Activated CD8-positive, alpha-beta memory T cell treated with anti-CD3 and anti-CD28 coated beads, Interleukin-2, amount 10 ng/mL, durations not matched to agents 7 days and 5 days (primary cell): ENCODE measurements around the gene KIAA1143. TPM values are rescaled to one million over a fixed set of nuclear protein-coding genes. Genes with fewer than 3 reads are reported as not detected.

Source experiments
- ATAC-seq: fragments of 150-1000 bp; cut with Tn5 transposase; one replicate; pipeline ENCODE4 v1.10.0; 2021; ENCODE audit warnings: moderate library complexity
- CTCF ChIA-PET: fragments of 350-600 bp; sonication (Branson Sonifier 250); formaldehyde crosslinking; loops from one replicate; lab custom pipeline; 2021; ENCODE audit warnings: antibody characterized with exemption; lab: Charles Lee
- DNase-seq: peaks from one replicate; pipeline ENCODE4 v3.0.0-alpha.2; 2020
- H3K27ac Mint-ChIP-seq: one replicate; pipeline ENCODE4 v1.8.0; 2021; ENCODE audit warnings: mild to moderate bottlenecking, mixed read lengths
- H3K27me3 Mint-ChIP-seq: one replicate; pipeline ENCODE4 v1.8.0; 2021; ENCODE audit warnings: mixed read lengths
- H3K36me3 Mint-ChIP-seq: one replicate; pipeline ENCODE4 v1.8.0; 2021; ENCODE audit warnings: mild to moderate bottlenecking, mixed read lengths
- H3K4me1 Mint-ChIP-seq: one replicate; pipeline ENCODE4 v1.8.0; 2021; ENCODE audit warnings: mixed read lengths
- H3K4me3 Mint-ChIP-seq: one replicate; pipeline ENCODE4 v1.8.0; 2021; ENCODE audit warnings: mild to moderate bottlenecking, moderate library complexity, mixed read lengths
- H3K9me3 Mint-ChIP-seq: one replicate; pipeline ENCODE4 v1.8.0; 2022; ENCODE audit warnings: low read depth, mixed read lengths
- total RNA-seq, 2 experiments: library from RNA; stranded (reverse); gene quantifications; one replicate each; pipeline ENCODE4 v1.2.3, GENCODE V29; 2021

Gene KIAA1143
- total RNA-seq, 2 experiments from 2014 or later = 22.3 to 32.8 TPM

GRCh38 chr3:44729384-44729910, 32.0 kb downstream of the KIAA1143 start, which contains the start of gene ZNF501:
TSS of gene ZNF501 (plus strand) at chr3:44729635. CDS start at chr3:44734422, 4,787 bp downstream.
- CTCF ChIA-PET = interaction anchor here (0.8 to 1.1 kb wide), 3 partner anchors 15 to 105 kb away, joined by 3 to 4 read pairs (median 3); partner anchors contain the start of genes KIAA1143, KIF15 and ZNF197
- DNase-seq (peak; percentile 90), ATAC-seq (peak; percentile 96)
- no peaks in the 10 kb centered on the region for H3K27me3 Mint-ChIP-seq
- peaks cover 65% of the 10 kb centered on the region for H3K36me3 Mint-ChIP-seq
- peak within 1 kb of the TSS; percentile 82 for H3K4me3 Mint-ChIP-seq
- peaks cover 14% of the 10 kb centered on the region for H3K4me1 Mint-ChIP-seq
- H3K27ac Mint-ChIP-seq = peak within 1 kb of the TSS; percentile 82
- H3K9me3 Mint-ChIP-seq = peaks cover 46% of the 10 kb centered on the region

GRCh38 chr3:44722103-44722401, 39.4 kb downstream of the KIAA1143 start:
- Mint-ChIP-seq H3K27ac (no peak overlapping the region), H3K27me3 (no peaks in the 10 kb centered on the region), H3K4me1 (no peaks in the 10 kb centered on the region), H3K4me3 (no peak overlapping the region), H3K9me3 (peaks cover 55% of the 10 kb centered on the region), H3K36me3 (peaks cover 51% of the 10 kb centered on the region)
- ATAC-seq (no peak), DNase-seq (no peak)
- CTCF ChIA-PET = no interaction called here

- Mint-ChIP-seq H3K9me3 (peaks cover 58% of the 10 kb centered on the region), H3K36me3 (peaks cover 56% of the 10 kb centered on the region), H3K4me3 (no peak overlapping the region), H3K27ac (no peak overlapping the region), H3K4me1 (no peaks in the 10 kb centered on the region), H3K27me3 (no peaks in the 10 kb centered on the region)
- CTCF ChIA-PET = no interaction called here
- ATAC-seq (no peak), DNase-seq (no peak)
Measured at GRCh38 chr3:44721231-44722102, 40.0 kb downstream of the KIAA1143 start.

DNA sequence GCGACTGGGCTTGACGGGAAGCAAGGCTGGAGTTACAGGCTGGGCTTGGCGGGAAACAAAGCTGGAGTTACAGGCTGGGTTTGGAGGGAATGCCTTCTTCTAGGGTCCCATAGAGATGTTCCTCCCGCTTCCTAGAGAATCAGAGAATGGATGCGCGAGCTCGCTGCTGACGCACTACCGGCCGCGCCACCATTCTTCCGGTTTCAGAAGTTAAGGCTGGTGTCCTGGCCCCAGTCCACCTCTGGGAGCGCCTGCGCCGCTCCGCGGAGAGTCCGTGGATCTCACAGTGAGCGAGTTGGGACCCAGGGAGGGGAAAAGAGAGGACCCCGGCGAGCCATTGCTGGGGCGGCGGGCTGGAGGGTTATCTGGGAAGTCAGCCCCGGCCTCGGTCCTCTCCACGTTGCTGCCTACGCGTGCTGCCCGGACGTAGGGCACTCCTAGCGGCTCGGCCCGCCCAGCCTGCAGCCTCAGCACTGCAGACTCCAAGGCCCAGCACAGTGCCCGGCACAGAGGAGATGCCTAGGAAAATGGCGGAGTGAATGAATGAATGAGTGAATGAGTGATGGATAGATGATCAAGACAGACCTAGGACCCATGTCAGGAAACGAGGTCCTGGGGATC, 48.9 kb downstream of the KIAA1143 start, which contains the start of gene ZNF502:
Gene ZNF502 (plus strand): TSS at position 206 of the 621 bp plus-strand sequence. CDS start 7,602 bp downstream, outside the sequence.
- peaks cover 7% of the 10 kb centered on the region for H3K27me3 Mint-ChIP-seq
- CTCF ChIA-PET = interaction anchor here (0.9 kb wide), 1 partner anchor 10 kb away, joined by 3 read pairs; no protein-coding TSS in a partner anchor
- H3K27ac Mint-ChIP-seq = peak within 1 kb of the TSS; percentile 60
- peaks cover 12% of the 10 kb centered on the region for H3K4me1 Mint-ChIP-seq
- H3K9me3 Mint-ChIP-seq = peaks cover 37% of the 10 kb centered on the region
- peak; percentile 62 for DNase-seq
- peaks cover 33% of the 10 kb centered on the region for H3K36me3 Mint-ChIP-seq
- H3K4me3 Mint-ChIP-seq = peak within 1 kb of the TSS; percentile 76
- ATAC-seq = peak; percentile 39

Other genes starting within 250 kb of the KIAA1143 start
- gene ZKSCAN7, start 206.4 kb downstream of the KIAA1143 start, total RNA-seq = 1 to 10 TPM; 1.9 to 2.4 TPM
- under 1 TPM; 0.18 to 0.30 TPM for gene ZNF660, start 176.7 kb downstream of the KIAA1143 start, total RNA-seq
- gene ZNF197, start 136.6 kb downstream of the KIAA1143 start, total RNA-seq = 10 to 100 TPM; 12.7 to 13.8 TPM
- 1 to 10 TPM; 4.8 to 6.2 TPM for gene ZNF35, start 112.9 kb downstream of the KIAA1143 start, total RNA-seq
- gene ZNF502, start 49.0 kb downstream of the KIAA1143 start, total RNA-seq = 1 to 10 TPM; 1.1 to 1.3 TPM
- gene ZNF501, start 32.0 kb downstream of the KIAA1143 start, total RNA-seq = 1 to 10 TPM; 1.1 to 2.5 TPM
- gene KIF15, start 175 bp upstream of the KIAA1143 start, total RNA-seq = 10 to 100 TPM; 48.7 to 60.6 TPM
- gene TMEM42, start 100.3 kb upstream of the KIAA1143 start, total RNA-seq = 1 to 10 TPM; 8.0 to 8.6 TPM
- gene TGM4, start 113.0 kb upstream of the KIAA1143 start, total RNA-seq = not detected
- 10 to 100 TPM; 54.0 to 54.9 TPM for gene ZDHHC3, start 214.6 kb upstream of the KIAA1143 start, total RNA-seq
- 10 to 100 TPM; 51.3 to 66.1 TPM for gene EXOSC7, start 214.6 kb upstream of the KIAA1143 start, total RNA-seq